ENCODE data around the gene FBXL14.
"Not testable (repeated sequence)": the region's sequence is repeated elsewhere in the genome, so short reads cannot be mapped to it uniquely, and the experiment has no call there.

The FBXL14 gene

DNA sequence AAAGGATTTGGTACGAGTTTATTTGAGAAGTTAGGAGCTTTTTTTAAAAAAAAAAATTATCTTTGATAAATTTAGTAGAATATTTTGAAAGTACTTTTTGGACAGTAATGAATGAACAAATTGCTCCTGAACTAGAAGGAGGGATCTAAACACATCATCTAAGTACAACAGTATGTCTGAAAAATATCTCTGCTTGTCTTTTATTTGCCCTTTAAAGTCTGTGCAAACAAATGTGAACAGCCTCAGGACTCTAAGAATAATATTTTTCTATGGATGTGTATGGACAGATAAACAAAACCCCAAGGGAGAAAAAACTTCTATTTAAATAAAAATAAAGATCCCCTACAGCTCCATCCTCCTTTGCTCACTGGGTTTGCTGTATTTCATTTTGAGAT is 19.5 kb downstream of the FBXL14 start:
- DNase-seq = no peak

DNA sequence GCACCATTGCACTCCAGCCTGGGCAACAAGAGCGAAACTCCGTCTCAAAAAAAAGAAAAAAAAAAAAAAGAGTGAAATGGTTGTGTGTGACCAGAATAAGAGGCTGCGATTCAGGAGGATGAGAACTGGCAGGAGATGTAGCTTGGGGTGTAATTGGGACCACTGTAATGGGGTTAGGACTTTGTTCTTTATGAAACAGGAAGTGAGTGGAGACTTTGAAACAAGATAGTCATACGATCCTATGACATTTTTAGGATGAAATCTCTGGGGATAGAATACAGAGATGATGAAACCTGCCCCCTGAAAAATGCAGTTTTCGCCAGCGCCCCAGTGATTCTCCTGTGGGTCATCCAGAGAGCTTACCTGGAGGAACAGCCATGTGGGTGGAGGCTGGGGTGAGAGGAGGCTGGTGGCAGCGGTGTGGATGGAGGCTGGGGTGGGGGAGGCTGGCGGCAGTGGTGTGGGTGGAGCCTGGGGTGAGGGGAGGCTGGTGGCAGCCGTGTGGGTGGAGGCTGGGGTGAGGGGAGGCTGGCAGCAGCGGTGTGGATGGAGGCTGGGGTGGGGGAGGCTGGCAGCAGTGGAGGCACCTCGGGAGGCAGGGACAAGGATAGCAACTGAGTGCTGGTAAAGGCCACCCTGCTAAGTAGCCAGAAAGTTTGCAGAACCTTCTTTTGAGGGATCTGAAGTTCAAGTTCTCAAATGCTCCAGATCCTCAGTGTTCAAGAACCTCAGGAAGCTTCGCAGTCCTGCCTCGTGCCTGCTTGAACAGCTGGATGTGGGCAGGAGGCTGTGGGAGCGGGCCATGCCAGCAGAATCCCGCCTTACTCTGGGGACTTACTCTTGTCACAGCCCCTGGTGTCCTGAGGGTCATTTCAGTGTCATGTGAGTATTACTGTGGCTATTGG is 20.2 kb downstream of the FBXL14 start:
- peak in 5 of 58 donors; percentile 6 to 35 (median 13) for DNase-seq

DNA sequence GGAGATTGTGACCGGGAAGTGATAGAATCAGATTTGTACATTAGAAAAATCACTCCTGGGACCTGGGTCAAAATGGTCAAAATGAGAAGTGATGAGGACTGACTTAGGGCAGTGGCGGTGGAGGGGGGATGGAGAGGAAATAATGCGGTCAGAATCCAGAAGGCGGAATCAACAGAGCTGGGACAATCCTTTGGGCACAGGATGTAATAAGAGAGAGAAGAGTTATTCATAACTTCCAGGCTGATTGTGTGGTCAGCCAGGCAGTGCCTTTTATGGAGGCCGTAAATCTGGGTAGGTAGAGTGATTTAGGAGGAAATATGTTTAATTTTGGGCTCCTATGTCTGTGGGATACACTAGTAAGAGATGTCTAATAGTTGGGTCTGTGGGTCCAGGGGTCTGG is 21.6 kb downstream of the FBXL14 start:
- no peak for DNase-seq

DNA sequence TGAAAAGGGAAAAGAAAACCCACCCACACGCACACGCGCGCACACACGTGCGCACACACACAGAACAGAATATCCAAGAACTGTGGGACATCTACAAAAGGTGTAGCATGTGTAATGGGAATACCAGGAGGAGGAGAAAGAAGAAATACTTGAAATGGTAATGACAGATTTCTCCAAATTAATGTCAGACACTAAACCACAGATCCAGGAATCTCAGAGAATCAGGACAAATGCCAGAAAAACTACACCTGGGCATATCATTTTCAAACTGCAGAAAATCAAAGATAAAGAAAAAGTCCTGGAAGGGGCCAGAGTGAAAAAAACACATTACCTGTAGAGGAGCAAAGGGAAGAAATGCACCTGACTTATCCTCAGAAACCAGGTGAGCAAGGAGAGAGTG is 26.5 kb downstream of the FBXL14 start:
- DNase-seq = no peak

DNA sequence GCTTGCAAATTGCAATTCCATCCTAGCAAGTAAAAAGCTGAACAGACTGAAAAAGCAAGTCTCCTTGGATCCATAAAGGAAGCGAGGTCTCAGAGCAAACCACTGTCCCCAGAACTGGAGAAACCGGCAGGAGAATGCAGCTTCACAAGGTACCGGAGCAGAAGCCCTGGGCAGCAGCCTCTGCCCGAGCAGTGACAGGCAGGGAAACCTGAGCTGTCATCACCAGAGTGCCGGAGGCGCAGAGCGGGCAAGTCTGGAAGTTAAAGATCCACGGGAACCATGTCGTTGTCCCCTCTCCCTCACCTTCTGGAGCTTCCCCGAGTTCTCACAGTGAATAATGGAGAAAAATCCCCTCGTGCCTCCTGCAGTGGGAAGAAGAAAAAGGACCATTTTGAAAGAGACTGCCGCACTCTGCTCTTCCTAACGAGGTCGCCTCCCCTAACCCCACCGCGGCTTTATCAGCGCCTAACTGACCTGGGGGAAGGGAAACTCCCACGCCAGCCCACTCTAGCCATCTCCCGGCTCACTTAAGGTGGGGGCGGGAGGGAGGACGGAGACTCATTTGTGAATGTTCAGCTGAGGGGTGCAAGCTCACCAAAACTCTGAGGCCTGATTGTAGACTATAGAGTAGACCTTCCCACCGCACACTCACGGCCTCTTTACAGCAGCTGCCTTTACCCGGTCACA is 27.8 kb downstream of the FBXL14 start:
- DNase-seq = no peak

DNA sequence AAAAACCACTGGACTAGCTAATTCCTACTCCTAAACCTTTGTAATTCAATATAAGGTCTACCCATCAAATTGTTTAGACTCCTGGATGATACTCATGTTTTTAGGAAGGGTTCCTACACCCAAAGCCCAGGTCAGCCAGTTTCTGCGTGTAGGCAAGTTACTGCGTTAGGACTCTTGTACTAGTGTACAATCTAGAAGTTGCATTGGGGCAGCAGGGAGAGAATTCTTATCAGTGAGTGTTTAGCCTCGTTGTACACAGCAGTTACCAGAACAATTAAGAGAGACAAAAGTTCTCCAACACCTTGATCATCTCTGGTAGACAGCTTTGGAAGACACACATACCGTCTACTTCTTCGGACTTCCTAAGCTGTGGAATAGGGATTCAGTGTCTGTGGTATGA is 29.2 kb downstream of the FBXL14 start:
- DNase-seq = no peak

DNA sequence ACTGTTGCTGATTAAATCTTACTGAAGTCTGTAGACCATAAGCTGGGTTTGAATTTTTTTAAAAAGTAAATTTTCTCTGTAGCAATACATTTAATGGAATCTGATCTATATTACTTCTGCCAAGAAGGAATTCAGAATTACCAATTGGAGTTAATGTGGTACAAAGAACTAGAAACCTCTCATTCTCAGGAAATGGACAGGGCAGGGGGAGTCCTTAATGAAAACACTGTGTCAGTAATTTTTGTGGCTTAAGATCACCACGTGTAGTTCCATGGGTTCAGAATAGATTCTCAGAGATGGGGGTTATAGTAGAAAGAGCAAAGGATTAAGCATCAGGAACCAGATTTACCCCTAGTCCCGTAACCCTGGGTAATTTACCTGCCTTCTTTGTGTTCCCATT is 30.3 kb downstream of the FBXL14 start:
- DNase-seq = no peak

DNA sequence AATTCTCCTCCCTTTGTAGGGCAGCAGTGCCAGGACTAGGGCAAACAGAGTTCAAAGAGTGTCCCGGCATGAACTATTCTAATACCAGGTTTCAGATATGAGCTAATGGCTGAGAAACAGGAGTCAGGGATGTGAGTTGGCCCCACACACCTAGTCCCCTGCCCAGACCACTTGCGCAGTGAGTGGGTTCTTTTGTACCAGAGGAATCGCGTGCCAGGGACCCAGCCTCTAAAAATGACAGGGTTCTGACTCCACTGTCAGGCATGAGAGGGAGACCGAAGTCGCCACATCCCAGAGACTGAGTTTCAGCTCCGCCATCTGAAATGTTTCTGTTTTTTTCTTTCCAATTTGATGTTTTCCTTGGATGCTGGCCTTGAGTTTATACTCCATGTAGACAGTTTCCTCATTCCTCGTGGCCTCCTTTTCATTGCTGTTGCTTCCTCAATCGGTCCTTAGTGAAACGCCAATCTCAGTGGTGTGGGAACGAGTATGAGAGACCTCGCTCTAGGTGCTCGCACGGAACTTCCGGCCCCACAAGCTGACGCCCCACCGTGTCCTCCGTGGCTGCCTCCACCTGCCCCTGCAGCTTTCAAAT is 31.5 kb downstream of the FBXL14 start:
- DNase-seq = no peak

DNA sequence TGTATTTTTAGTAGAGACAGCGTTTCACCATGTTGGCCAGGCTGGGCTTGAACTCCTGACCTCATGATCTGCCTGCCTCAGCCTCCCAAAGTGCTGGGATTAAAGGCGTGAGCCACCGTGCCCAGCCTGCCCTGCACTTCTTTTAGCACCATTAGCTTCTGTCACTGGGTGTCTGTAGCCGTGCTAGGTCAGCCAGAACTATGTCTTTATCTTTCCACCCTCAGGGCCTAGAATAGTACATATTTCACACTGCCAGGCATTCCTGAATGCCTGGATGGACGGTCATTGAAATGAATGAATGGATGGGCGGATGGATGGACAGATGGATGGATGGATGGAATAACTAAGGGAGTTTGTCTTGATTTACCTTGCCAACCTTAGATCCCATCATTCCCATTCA is 33.7 kb downstream of the FBXL14 start:
- no peak for DNase-seq

DNA sequence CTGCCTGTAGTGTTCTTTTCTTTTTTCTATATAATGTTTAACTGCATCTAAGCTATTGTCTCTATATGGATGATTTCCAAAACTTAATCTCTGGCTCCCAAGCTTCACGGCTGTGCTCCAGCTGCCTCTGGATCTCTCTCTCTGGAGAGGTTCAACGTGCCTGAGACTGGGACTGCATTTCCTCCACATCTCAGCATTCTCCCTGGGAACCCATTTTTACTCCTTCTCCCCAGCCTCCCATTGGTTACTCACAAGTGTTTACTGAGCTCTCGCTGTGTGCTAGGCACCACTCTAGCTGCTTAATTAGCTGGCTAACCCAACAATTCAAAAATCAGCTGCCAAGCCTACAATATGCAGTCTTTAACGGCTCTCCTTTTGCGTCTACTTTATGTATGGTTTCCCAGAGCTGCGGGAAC is 34.7 kb downstream of the FBXL14 start:
- DNase-seq = peak in 1 of 58 donors; percentile 1

DNA sequence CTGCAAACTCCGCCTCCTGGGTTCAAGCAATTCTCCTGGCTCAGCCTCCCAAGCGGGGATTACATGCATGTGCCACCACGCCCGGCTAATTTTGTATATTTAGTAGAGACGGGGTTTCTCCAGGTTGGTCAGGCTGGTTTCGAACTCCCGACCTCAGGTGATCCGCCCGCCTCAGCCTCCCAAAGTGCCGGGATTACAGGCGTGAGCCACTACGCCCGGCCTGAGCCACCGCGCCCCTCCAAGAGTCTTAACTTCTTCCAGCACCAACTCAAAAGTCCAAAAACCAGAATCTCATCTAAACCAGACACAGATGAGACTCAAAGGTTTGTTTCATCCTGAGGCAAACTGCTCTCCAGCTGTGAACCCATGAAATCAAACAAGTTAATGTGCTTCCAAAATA is 36.3 kb downstream of the FBXL14 start:
- not testable (repeated sequence) for DNase-seq

DNA sequence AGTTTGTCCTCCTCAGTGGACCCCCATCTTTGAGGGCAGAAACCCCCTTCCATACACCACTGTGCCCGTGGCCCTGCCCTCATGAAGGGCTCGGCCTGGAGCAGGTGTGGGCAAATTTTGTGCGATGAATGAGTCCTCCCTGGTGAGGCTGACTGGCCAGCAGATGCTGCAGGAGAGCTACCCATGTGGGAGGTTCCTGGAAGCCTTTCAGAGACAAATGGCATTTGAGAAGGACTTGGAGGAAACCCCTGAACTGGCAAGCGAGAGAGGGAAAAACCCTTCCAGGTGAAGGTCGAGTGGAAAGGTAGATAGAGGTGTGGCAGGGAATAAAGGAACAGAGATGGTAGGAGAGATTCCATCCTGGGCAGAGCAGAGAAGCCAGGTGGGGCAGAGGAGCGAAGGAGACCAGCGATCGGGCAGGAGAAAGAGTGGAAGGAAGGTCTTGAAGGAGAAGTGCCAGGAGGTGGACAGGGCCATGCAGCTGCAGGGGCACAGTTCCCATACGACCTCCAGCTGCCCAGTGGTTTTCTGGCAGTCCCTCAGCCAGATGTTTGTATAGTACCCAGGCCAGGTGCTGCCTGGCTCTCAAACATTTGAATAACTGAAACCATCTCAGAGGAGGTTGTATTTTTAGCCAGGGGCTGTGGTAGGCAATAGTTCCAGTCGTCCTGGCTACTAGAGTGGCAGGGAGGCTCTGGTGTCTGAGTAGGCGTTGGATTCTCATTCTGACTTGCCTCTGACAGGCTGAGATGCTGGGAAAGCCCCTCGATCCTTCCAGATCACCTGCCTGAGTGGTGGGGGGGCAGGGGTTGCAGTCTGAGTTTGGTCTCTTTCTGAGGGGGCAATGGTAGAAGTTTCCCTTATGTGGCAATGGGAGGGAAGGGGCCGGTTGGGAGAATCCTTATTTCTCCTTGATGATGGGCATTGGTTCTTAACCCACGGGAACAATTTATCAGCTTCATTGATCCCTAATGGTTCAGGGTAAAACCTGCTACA is 40.1 kb downstream of the FBXL14 start:
- DNase-seq = no peak

DNA sequence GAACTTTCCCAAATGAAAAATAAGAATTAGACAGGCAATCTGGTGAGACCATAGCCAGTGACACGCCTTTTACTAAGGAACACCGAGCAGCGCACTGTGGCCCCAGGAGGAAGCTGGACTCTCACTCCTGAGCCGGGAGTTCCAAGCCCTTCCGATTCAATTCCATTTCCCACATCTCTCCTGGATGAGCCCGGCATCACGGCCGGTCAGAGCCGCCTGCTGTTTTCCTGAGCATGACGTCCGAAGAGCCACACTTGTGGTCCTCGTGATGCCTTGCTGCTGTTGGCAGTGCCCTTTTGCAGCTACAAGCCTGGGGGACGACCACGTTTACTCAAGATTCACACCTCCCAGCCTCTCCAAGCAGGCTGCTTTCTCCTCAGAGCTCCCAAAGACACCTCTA is 40.8 kb downstream of the FBXL14 start:
- no peak for DNase-seq

DNA sequence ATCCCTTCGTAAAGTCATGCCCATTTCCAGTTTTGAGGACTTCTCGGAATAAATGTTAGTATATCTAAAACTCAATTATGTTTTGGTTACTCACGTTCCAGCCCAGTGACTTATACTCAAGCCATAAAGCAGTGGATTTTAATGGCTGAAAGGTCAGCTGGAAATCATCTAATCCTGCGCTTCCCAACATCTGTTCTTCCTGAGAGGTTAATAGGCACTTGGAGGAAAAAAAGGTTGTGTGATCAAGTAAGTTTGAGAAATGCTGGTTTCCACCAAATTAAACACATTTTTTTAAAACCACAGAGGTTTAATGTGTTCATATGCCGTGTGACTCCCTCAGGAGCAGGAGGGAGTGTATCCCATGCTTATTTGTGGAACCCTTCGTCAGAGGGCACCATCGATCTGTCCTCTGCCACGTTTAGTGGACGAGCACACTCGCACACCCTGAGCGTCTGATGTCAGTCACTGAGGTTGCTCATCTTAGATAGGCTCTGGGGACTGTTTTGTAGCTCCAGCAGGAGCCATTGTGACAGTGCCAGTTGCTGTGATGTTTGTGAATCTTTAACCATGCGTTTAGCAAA is 41.4 kb downstream of the FBXL14 start:
- no peak for DNase-seq

DNA sequence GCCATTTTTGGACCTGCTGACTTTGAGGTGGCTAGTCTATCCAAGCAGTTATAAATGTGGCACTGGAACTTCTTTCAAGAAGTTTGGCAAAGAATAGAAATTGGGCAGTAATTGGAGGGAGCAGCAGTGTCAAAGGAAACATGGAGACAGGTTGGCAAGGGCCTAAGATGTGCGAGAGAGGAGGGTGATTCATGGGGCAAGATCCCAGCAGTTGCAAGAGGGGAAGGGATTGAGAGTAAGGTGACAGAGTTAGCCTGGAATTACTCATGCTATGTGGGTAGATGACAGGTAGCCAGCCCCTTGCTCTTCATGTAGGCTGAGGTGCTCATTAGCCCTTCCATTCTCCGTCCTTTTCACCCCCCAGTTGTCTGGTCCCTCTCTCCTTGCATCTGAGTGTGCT is 42.2 kb downstream of the FBXL14 start:
- no peak for DNase-seq

DNA sequence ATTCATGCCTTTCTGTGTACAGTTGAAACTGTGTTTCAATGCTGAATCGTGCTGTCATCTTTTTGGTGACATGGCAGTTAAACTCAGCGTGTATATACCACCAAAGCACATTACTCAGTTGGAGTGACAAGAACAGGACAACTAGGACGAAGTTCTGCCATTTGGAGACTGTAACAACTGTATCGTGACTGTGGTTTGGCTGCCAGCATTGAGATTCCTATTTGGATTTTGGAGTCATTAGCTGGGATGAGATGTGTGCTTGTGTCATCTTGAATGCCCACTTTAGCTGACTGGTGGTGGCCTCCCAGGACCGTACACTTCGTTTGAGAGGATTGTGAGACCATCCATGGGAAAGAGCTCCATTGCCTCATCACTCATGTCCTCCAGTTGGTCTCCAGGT is 42.9 kb downstream of the FBXL14 start:
- no peak for DNase-seq

DNA sequence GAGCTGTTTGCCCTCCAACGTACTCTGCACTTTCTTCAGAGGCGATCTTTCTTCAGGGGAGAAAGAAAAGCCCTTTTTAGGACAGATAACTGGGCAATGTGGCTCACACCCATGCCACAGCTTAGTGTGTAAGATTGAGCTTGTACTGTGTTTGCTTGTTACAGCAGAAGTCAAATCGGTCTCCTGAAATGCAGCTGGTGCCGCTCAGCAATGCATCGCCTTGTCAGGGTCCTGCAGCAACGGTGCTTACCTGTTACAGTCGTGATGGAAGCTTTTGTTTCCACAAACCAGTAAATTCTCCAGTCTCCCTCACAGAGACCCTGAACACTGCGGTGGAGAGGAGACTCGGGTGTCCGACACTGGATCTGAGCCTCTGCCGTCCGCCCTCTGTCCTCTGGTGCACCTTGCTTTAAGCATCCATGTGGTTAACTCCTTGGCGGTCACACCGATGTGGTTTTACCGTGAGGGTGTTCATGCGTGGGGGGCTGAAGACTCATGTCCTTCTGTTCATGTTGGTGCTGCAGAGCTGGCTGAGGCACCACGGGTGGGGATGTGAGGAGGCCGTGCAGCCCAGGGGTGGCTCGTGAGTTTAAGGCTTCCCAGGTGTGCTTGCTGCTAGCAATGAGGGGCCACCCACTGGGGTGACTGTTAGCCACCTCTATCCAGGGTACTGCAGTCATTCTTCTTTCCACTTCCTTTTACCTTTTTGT is 47.3 kb downstream of the FBXL14 start:
- DNase-seq = no peak

DNA sequence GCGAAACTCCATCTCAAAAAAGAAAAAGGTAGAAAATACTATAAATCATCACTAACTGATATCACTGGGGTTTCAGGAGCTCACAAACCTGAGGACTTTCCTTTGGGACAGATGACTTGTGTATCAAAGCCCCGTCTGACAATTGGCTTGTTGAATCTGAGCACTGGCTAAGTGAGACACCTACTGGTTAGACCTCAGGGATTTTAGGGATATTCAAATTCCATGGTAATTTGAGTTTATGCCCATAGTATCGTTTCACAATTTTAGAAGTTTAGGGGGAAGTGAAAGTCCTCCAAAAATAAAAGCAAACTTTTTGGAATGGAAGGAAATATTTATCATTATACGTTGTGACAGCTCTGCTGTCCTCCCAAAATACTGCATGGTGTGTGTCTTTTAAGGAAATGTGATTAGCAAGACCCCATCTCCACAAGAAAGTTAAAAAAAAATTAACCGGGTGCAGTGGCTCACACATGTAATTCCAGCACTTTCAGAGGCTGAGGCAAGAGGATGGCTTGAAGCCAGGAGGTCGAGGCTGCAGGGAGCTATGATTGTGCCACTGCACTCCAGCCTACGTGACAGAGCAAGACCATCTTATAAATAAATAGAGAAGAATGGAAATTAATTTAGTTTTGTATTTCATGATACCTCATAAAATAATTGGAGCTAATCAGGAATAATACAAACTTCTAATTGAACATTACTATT is 49.2 kb downstream of the FBXL14 start:
- DNase-seq = no peak

DNA sequence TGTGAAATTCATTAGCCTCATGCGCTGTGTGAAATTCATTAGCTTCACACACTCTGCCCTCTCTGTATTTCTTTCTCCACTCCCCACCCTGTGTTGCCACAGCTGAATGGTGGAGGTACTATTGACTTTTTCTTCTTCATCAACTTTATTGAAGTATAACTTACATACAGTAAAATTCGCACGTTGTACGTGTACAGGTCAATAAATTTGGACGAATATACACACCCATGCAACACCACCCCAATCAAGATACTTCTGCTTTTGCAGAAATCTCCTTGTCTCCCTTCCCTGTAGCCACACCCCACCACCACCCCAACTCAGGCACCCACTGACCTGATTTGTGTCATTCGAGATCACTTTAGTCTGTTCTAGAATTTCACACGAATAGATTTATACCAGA is 51.8 kb downstream of the FBXL14 start:
- DNase-seq = no peak
